Measurements from ENCODE around the gene ERMN.
"Not testable (repeated sequence)": the region's sequence is repeated elsewhere in the genome, so short reads cannot be mapped to it uniquely, and the experiment has no call there.

Gene ERMN

GRCh38 chr2:157325786-157326185 is at the start of gene ERMN:
Gene ERMN (minus strand): TSS chr2:157325824. CDS start chr2:157325642, 182 bp downstream.
- DNase-seq (ENCODE audit: low read depth): no peak

- DNase-seq (ENCODE audit: low read depth): no peak
Observed at GRCh38 chr2:157375384-157375783, 49.8 kb upstream of the ERMN start.

- not testable (repeated sequence) for DNase-seq (ENCODE audit: low read depth)
Observed at GRCh38 chr2:157368508-157368907, 42.9 kb upstream of the ERMN start.

- DNase-seq (ENCODE audit: low read depth): no peak
Observed at GRCh38 chr2:157367704-157368103, 42.1 kb upstream of the ERMN start.

DNA sequence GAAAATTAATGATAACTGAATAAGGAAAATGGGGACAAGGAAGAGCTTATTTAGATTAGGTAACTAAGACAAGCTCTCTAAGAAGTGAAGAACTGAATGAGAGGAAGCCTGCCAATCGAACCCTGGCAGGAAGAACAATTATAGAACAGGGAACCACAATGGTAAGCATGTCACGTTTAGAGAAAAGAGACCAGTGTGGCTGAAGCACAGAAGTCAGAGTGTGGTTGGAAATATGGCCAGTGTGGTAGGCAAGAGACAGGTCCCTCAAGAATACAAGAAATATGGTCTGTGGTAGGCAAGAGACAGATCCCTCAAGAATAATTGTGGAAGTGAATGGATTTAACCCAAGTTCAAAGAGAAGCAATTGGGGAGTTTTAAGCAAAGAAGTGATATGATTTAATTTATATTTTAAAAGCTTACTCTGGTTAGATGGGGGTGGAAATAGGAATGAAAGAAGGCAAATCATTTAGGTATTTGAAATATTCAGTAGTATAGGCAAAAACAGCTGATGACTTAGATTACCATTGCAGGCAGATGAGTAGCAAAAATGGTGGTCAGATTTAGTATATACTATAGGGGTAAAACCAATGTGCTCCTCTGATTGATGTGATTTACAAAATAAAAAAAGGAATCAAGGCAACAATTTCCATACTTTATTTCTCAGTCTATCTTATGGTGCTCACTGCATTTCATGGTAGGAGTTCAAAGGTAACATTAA is 38.8 kb upstream of the ERMN start:
- DNase-seq (ENCODE audit: low read depth): no peak

DNA sequence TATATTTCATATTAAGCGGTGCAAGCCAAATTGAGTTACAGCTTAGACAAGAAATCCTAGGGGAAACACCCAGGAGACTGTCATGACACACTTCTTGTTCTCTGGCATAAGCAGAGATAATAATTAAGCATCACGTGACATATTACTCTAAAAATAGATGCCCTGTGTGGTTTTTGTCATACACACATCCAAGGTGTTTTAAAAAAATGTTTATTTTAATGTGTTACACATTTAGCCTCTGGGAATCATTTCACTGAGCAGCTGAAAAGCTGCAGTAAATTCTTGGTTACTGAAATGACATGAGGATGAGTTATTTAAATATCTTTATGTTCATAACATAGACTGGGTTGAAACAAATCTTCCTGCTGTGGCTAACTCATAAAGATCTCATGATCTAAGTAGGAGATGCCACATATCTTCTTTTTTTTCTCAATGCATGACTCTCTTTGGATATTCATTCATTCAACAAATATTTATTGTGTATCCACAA is 38.0 kb upstream of the ERMN start:
- DNase-seq (ENCODE audit: low read depth): no peak

DNA sequence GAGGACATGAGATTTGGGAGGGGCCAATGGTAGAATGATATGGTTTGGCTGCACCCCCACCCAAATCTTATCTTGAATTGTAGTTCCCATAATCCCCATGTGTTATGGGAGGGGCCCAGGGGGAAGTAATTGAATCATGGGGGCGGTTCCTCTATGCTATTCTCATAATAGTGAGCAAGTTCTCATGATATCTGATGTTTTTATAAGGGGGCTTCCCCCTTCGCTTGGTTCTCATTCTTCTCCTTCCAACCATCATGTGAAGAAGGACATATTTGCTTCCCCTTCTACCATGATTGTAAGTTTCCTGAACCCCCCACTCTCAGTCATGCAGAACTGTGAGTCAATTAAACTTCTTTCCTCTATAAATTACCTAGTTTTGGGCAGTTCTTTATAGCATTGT is 37.0 kb upstream of the ERMN start:
- no peak for DNase-seq (ENCODE audit: low read depth)

DNA sequence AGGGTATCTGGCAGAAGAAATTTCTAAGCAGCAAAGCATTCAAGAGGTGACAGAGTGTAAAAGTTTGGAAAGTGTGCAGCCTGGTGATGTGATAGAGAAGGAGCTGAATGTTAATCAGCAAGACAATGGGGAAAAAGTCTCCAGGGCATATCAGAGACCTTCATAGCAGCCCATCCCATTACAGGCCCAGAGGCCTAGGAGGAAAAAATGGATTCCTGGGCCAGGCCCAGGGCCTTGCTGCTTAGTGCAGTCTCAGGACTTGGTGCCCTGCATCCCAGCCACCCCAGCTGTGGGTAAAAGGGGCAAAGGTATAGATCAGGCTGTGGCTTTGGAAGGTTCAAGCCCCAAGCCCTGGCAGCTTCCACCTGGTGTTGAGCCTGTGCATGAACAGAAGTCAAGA is 35.9 kb upstream of the ERMN start:
- DNase-seq (ENCODE audit: low read depth): no peak

- no peak for DNase-seq (ENCODE audit: low read depth)
Observed at GRCh38 chr2:157359628-157360027, 34.0 kb upstream of the ERMN start.

GRCh38 chr2:157355618-157356017 is 30.0 kb upstream of the ERMN start:
- DNase-seq (ENCODE audit: low read depth): no peak

DNA sequence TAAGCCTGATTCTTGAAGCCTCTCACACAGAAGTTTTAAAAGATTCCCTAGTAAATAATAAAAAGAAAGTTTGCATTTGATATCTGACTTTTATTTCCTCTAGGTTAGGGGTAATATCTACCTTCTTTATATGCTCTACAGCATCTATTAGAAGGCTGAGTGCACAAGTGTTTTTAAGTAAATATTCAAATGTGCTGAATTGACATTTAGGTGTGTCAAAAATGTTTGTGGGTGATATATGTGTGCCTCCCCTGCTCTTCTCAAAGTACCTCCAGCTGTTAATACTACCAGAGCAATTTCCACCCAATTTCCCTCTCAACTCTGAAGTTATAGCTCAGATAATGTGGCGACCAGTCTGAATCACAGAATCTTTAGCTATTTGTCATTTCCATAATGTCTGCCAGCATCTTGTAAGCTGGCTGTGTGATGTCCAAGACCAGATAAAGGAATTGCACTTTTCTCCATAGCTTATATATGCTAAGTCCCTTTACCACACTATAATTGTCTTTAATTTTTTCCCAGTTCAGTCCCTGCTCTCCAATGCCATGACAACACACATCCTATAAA is 24.4 kb upstream of the ERMN start:
- DNase-seq (ENCODE audit: low read depth): no peak

GRCh38 chr2:157348291-157348921 is 22.8 kb upstream of the ERMN start:
- no peak for DNase-seq (ENCODE audit: low read depth)

- DNase-seq (ENCODE audit: low read depth): no peak
Observed at GRCh38 chr2:157345647-157346389, 20.2 kb upstream of the ERMN start.

DNA sequence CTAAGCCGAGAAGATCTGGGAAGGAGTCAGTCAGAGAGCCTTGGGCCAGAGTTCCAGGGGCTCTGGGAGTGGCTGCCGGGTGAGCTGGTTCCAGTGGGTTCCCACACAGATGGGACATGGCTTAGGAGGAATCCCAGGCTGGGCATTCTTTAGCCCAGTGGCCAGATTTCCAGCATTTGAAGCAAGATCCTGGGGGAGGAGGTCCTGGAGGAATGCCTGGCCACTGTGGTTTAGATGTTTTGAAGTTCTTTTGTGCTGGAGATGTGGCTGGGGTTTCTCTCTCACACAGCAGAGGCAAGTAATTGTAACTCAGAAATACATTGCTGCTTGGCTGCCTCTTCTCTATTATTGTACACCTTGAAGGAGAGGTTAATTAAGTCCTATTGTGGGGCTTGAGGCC is 15.8 kb upstream of the ERMN start:
- not testable (repeated sequence) for DNase-seq (ENCODE audit: low read depth)

GRCh38 chr2:157339965-157340655 is 14.5 kb upstream of the ERMN start:
- no peak for DNase-seq (ENCODE audit: low read depth)

DNA sequence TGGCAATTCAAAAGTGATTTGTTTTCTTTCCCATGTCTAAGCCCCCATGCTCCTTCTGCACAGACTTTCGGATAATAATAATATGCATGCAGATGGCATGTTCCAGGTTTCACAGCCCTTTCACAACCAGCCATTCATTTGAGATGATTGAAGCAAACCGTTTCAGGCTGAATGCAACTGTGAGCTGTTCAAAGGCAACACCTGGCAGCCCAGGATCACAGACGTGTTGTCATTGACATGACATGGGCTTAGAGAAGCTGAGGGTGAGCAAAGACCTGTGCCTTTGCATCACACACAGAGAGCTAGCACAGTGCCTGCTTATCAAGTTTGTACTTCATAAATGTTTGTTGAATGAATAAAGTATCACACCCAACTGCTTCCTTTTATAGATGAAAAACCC is 12.4 kb upstream of the ERMN start:
- DNase-seq (ENCODE audit: low read depth): no peak

DNA sequence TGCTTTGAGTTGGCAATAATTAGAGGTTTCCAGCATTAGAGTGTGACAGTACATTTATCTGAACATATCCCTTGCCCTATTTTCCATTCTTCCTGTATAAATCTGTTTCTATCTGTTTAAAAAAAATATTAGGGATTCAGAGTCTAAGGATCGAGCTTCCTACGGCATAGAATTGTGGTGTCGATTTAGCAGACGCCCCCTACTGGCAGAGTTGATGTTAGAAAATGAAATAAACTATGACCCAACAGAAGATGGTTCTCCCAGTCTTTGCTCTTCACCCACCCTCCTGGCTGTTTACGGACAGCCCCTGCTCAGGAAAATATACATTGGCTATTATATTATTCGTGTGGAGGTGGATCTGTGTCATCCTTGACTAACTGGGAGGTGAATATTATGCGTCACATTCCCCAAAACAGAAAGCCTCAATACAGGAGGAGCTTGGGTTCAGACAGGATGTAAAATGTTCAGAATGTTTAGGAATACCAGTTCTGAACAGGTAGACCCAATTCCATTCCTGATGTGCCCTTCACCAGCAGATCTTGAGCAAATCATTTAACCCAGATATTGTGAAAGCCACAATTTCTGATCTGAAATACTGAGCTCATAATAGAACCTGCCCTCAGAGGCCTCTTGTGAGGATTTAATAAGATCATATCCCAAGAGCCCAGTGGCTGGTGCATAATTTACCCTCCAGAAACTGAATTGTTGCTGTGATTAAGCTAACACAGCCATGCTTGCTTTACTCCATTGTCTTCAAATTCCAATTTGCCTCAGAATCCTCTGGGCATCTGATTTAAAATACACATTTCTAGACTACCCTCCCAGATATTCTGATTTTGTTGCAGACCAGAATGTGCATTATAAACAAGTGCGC is 10.8 kb upstream of the ERMN start:
- DNase-seq (ENCODE audit: low read depth): peak; percentile 21

DNA sequence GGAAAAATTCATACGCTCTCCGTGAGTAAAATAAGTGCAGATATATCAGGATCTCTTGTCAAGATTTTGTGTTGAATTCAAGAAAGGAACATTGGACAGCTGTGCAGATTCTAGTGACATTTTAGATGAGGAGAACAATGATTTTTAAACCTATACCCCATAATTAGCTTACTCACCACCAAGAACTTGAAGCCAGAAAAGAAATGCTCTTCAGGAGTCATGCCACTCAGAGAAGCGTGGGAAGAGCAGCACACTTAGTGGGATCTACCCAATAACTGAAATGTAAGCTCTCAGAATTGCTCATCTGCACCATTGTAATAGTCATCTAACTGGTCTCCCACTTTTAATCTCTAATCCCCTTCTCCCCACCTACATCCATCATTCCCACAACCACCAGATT is 9.2 kb upstream of the ERMN start:
- DNase-seq (ENCODE audit: low read depth): no peak

DNA sequence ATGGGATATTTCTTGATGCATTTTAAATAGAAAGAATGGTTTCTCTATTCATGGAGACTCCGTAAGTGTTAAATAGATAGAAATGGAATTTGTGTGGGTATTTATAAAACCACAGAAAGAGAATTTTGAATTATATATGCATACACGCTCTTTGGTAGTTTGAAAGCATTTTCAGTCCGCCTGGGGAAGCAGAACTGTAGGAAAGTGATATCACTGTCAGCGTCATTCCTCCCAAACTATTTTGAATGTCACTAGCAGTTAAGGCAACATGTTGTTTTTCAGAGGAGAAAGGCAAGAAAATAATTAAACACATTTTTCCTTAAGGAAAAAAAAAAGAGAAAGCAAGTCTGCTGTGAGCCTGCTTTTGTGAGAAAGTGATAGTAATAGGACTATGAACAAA is 8.7 kb upstream of the ERMN start:
- DNase-seq (ENCODE audit: low read depth): no peak

GRCh38 chr2:157333304-157334047 is 7.9 kb upstream of the ERMN start:
- DNase-seq (ENCODE audit: low read depth): no peak
